Right atrium auricular region (tissue), 2 donors: ENCODE data around the gene ANKRD65. TPM values are rescaled to one million over a fixed set of nuclear protein-coding genes. Genes with fewer than 3 reads are reported as not detected.
"Not testable (repeated sequence)": the region's sequence is repeated elsewhere in the genome, so short reads cannot be mapped to it uniquely, and the experiment has no call there.

Experiments
- DNase-seq: peaks from one replicate; pipeline ENCODE4 v3.0.0-alpha.2; 2019; ENCODE audit warnings: low spot score
- H3K27ac ChIP-seq, 2 donors: fragments of 200-600 bp; sonication (generic); 1 replicate in 1 of 2; 2 replicates in 1 of 2; pipeline ENCODE4 v1.5.1; 2016 to 2019
- H3K27me3 ChIP-seq, 2 donors: fragments of 200-600 bp; sonication (generic); one replicate each; pipeline versions ENCODE4 v1.5.1 to v1.6.0; 2017 to 2019
- H3K36me3 ChIP-seq: fragments of 200-600 bp; sonication (generic); one replicate; pipeline ENCODE4 v1.5.1; 2016
- H3K4me1 ChIP-seq, 2 donors: fragments of 200-600 bp; sonication (generic); one replicate each; pipeline versions ENCODE4 v1.5.1 to v1.6.0; 2017 to 2019
- H3K4me3 ChIP-seq, 2 donors: fragments of 200-600 bp; sonication (generic); 1 replicate in 1 of 2; 2 replicates in 1 of 2; pipeline ENCODE4 v1.5.1; 2017 to 2019; ENCODE audit warnings: mild to moderate bottlenecking in 1 of 2, moderate library complexity in 1 of 2
- H3K9me3 ChIP-seq, 2 donors: fragments of 200-600 bp; sonication (generic); one replicate each; pipeline ENCODE4 v1.5.1; 2019
- CTCF ChIP-seq, 2 donors: fragments of 200-600 bp; sonication (generic); IDR thresholded peaks; one replicate each; pipeline ENCODE4 v1.5.1; 2019; ENCODE audit warnings: antibody characterized with exemption in 2 of 2
- total RNA-seq, 2 donors: library from RNA; depleted of rRNA; stranded (reverse); fragments of >200 nt; gene quantifications; one replicate each; pipeline ENCODE4 v1.1.0, GENCODE V29; 2016

ANKRD65 gene
- total RNA-seq, 2 donors from 2014 or later: 2.2 to 2.4 TPM

GRCh38 chr1:1385931-1386330 lies 35.1 kb downstream of the ANKRD65 start:
- Histone ChIP-seq H3K9me3 (no peaks in the 10 kb centered on the region), H3K36me3 (peaks cover 57% of the 10 kb centered on the region), H3K27ac (no peak overlapping the region), H3K27me3 (no peaks in the 10 kb centered on the region), H3K4me1 (peaks cover 0 to 1% of the 10 kb centered on the region in 2 donors), H3K4me3 (no peak overlapping the region)
- DNase-seq: no peak
- no peak for TF ChIP-seq CTCF (IDR thresholded peaks at IDR 0.05)

- H3K4me3 ChIP-seq, H3K27me3 ChIP-seq, H3K27ac ChIP-seq, H3K4me1 ChIP-seq, DNase-seq, H3K9me3 ChIP-seq: not testable (repeated sequence)
- H3K36me3 ChIP-seq: peaks cover 51% of the 10 kb centered on the region
These were observed 35.7 kb downstream of the ANKRD65 start for GRCh38 chr1:1385339-1385738.

- no peak for TF ChIP-seq CTCF (IDR thresholded peaks at IDR 0.05)
- DNase-seq: no peak
- Histone ChIP-seq H3K36me3 (peaks cover 10% of the 10 kb centered on the region), H3K27ac (no peak overlapping the region), H3K4me3 (no peak overlapping the region), H3K9me3 (no peaks in the 10 kb centered on the region), H3K27me3 (no peaks in the 10 kb centered on the region), H3K4me1 (peaks cover 0 to under 1% of the 10 kb centered on the region in 2 donors)
These were observed 39.8 kb downstream of the ANKRD65 start for GRCh38 chr1:1381294-1381693.

- Histone ChIP-seq H3K27me3 (no peaks in the 10 kb centered on the region), H3K4me3 (no peak overlapping the region), H3K9me3 (no peaks in the 10 kb centered on the region), H3K36me3 (peaks cover 6% of the 10 kb centered on the region), H3K27ac (no peak overlapping the region), H3K4me1 (peaks cover 0 to 5% of the 10 kb centered on the region in 2 donors)
- TF ChIP-seq CTCF (IDR thresholded peaks at IDR 0.05): no peak
- DNase-seq: no peak
These were observed 40.2 kb downstream of the ANKRD65 start for GRCh38 chr1:1380860-1381259.

- peaks cover 0 to 26% of the 10 kb centered on the region in 2 donors for H3K4me1 ChIP-seq
- no peak overlapping the region for H3K27ac ChIP-seq
- no peaks in the 10 kb centered on the region for H3K27me3 ChIP-seq
- H3K9me3 ChIP-seq: no peaks in the 10 kb centered on the region
- TF ChIP-seq CTCF (IDR thresholded peaks at IDR 0.05): no peak
- peaks cover 9% of the 10 kb centered on the region for H3K36me3 ChIP-seq
- no peak overlapping the region for H3K4me3 ChIP-seq
- no peak for DNase-seq
These were observed 43.4 kb downstream of the ANKRD65 start for GRCh38 chr1:1377540-1378205.

- Histone ChIP-seq H3K36me3 (peaks cover 9% of the 10 kb centered on the region), H3K4me3 (no peak overlapping the region), H3K27ac (no peak overlapping the region), H3K9me3 (no peaks in the 10 kb centered on the region), H3K4me1 (peaks cover 0 to 36% of the 10 kb centered on the region in 2 donors), H3K27me3 (no peaks in the 10 kb centered on the region)
- no peak for TF ChIP-seq CTCF (IDR thresholded peaks at IDR 0.05)
- DNase-seq: no peak
These were observed 44.4 kb downstream of the ANKRD65 start for GRCh38 chr1:1376551-1377226.
